ENCODE results near the gene COA5. TPM values are rescaled to one million over a fixed set of nuclear protein-coding genes. Genes with fewer than 3 reads are reported as not detected.

Gene COA5
- total RNA-seq, 3 donors from 2014 or later, result 35.4 to 50.8 (median 45.6) TPM

DNA sequence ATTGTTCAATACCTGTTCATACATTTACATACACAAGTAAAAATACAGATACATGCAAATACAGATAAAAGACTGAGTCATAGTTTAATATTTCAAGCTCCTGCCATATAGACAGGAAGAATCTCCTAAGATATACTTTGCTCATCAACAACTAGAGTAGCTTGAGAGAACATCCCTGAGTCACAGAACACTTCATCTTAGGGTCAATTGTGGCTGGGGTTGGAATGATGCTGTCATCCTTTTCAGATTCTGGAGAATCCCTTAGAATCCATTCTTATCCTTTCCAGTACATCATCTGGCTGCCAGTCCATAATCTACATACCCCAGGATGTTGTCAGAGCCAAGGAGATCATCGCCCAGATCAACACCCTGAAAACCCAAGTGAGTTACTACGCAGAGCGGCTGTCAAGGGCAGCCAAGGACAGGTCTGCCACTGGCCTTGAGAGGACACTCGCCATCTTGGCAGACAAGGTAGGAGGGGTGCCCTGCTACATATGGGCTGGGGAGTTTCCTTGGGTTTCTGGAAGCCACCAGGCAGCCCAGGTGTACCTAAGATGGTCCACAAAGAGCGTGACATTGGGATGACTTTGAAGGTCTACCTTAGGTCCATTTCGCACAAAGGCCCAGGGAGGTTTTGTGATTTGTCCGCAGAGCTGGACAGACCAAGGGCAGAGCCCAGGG is 55.7 kb downstream of the COA5 start:
- H3K9me3 ChIP-seq, result no peaks in the 10 kb centered on the region
- no peaks in the 10 kb centered on the region for H3K4me1 ChIP-seq
- H3K27me3 ChIP-seq, result no peaks in the 10 kb centered on the region
- intact Hi-C loops (cut with DNase I; ENCODE audit: low total_unique reads), result no loop called here
- TF ChIP-seq, protein P1, sequence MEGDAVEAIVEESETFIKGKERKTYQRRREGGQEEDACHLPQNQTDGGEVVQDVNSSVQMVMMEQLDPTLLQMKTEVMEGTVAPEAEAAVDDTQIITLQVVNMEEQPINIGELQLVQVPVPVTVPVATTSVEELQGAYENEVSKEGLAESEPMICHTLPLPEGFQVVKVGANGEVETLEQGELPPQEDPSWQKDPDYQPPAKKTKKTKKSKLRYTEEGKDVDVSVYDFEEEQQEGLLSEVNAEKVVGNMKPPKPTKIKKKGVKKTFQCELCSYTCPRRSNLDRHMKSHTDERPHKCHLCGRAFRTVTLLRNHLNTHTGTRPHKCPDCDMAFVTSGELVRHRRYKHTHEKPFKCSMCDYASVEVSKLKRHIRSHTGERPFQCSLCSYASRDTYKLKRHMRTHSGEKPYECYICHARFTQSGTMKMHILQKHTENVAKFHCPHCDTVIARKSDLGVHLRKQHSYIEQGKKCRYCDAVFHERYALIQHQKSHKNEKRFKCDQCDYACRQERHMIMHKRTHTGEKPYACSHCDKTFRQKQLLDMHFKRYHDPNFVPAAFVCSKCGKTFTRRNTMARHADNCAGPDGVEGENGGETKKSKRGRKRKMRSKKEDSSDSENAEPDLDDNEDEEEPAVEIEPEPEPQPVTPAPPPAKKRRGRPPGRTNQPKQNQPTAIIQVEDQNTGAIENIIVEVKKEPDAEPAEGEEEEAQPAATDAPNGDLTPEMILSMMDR (IDR thresholded peaks at IDR 0.05), result no peak
- TF ChIP-seq POLR2A (IDR thresholded peaks at IDR 0.05), result no peak
- no peak for TF ChIP-seq POLR2AphosphoS5 (IDR thresholded peaks at IDR 0.05)
- no peak for DNase-seq (ENCODE audit: low spot score in 2 of 2)
- H3K27ac ChIP-seq, result no peak overlapping the region
- H3K36me3 ChIP-seq, result no peaks in the 10 kb centered on the region
- no peak overlapping the region for H3K4me3 ChIP-seq

DNA sequence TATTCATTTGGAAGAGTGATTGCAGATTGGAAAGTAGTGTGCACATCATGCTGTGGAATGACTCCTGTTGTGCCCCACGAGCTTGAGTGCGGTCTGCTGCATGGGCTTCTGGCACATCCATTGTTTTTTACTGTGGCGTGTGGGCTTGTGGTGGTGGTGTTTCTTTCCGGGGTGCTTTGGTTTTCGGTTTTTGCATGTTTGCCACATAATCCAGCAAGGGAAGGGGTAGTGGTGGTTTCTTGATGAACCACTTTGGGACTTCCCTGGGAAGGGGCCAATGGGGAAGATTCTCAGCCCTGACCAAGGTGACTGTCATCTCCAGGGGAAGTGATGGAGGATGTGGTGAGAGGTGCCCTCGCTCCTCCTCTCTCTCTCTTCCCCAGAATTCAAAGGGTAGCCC is 57.0 kb downstream of the COA5 start:
- TF ChIP-seq, protein P1 (IDR thresholded peaks at IDR 0.05), result no peak
- TF ChIP-seq POLR2A (IDR thresholded peaks at IDR 0.05) (no peak), POLR2AphosphoS5 (IDR thresholded peaks at IDR 0.05) (no peak)
- intact Hi-C loops (cut with DNase I; ENCODE audit: low total_unique reads), result no loop called here
- H3K4me3 ChIP-seq, result no peak overlapping the region
- H3K27ac ChIP-seq, result no peak overlapping the region
- no peaks in the 10 kb centered on the region for H3K36me3 ChIP-seq
- no peaks in the 10 kb centered on the region for H3K4me1 ChIP-seq
- no peaks in the 10 kb centered on the region for H3K9me3 ChIP-seq
- no peak for DNase-seq (ENCODE audit: low spot score in 2 of 2)
- H3K27me3 ChIP-seq, result no peaks in the 10 kb centered on the region

DNA sequence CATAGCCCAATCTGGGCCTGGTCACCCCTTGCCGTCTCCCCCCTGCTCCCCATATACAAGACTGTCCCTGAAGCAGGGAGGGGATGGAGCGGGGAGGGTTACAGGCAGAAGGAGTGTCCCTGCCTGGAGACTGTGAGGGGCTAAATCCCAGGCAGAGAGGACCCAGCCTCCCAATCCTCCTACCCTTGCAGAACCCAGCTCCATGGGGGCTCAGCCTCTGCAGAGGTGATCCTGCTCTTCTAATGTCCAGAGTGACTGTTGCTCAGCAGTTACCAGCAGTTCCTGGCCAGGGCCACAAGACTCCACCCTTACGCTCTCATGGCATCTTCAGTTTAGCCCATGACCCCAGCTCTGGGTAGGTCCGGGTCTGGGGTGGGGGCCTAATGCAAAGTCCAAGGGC is 58.1 kb downstream of the COA5 start:
- H3K36me3 ChIP-seq, result no peaks in the 10 kb centered on the region
- no peak overlapping the region for H3K27ac ChIP-seq
- intact Hi-C loops (cut with DNase I; ENCODE audit: low total_unique reads), result loop anchor here (1.0 kb wide), 1 partner anchor 34 kb away; no protein-coding TSS in a partner anchor
- no peaks in the 10 kb centered on the region for H3K27me3 ChIP-seq
- H3K4me3 ChIP-seq, result no peak overlapping the region
- H3K4me1 ChIP-seq, result no peaks in the 10 kb centered on the region
- DNase-seq (ENCODE audit: low spot score in 2 of 2), result no peak
- no peaks in the 10 kb centered on the region for H3K9me3 ChIP-seq
- TF ChIP-seq, protein P1 (IDR thresholded peaks at IDR 0.05), result no peak
- TF ChIP-seq POLR2AphosphoS5 (IDR thresholded peaks at IDR 0.05), result no peak
- no peak for TF ChIP-seq POLR2A (IDR thresholded peaks at IDR 0.05)

Other genes with a start within 250 kb of the COA5 start
- gene INPP4A, start 163.7 kb downstream of the COA5 start, total RNA-seq, result 10 to 100 TPM; 22.6 to 35.4 (median 25.8) TPM
- gene UNC50, start 77 bp upstream of the COA5 start, total RNA-seq, result 10 to 100 TPM; 51.8 to 75.2 (median 67.4) TPM
- 10 to 100 TPM; 28.6 to 41.1 (median 34.4) TPM for gene MGAT4A, start 122.6 kb upstream of the COA5 start, total RNA-seq